ENCODE measurements around the gene GJD4. TPM values are rescaled to one million over a fixed set of nuclear protein-coding genes. Genes with fewer than 3 reads are reported as not detected.

The GJD4 gene
- total and polyA plus RNA-seq, 2 donors (not counting 1 experiment from before 2014, with no cell fraction given): not detected

GRCh38 chr10:35637462-35637861 is 32.3 kb downstream of the GJD4 start:
- peaks cover 12 to 17% of the 10 kb centered on the region in 2 donors for H3K4me1 ChIP-seq (ENCODE audit: control insufficient read depth in 2 of 2, insufficient read depth in 2 of 2, low read length in 2 of 2)
- no peaks in the 10 kb centered on the region for H3K79me2 ChIP-seq (ENCODE audit: control insufficient read depth, insufficient read depth, low read length)
- DNase-seq: no peak
- TF ChIP-seq EZH2 (IDR thresholded peaks at IDR 0.05; ENCODE audit: borderline replicate concordance, insufficient read depth, low read depth, low read length, poor library complexity, severe bottlenecking): no peak
- no peak for TF ChIP-seq CTCF (IDR thresholded peaks at IDR 0.05)
- H3K9me3 Mint-ChIP-seq (ENCODE audit: insufficient read depth): no peaks in the 10 kb centered on the region
- CTCF ChIA-PET: interaction anchor here (0.9 to 3.8 kb wide), 5 partner anchors 8 to 1243 kb away, joined by 3 to 20 read pairs (median 6); no protein-coding TSS in a partner anchor
- no peak overlapping the region for H3K27ac Mint-ChIP-seq
- peaks cover 36% of the 10 kb centered on the region for H3K27me3 Mint-ChIP-seq
- WGBS (ENCODE audit: insufficient coverage): 18% methylated on average over 3 of the region's 8 CpGs
- no peak overlapping the region for H3K4me3 Mint-ChIP-seq
- no peak overlapping the region for H3K4me3 ChIP-seq (ENCODE audit: control extremely low read depth in 1 of 5, extremely low read depth in 1 of 5, insufficient read depth in 1 of 5, low read depth in 2 of 5, low read length in 4 of 5)
- peaks cover 25% of the 10 kb centered on the region for H3K4me1 Mint-ChIP-seq
- H4K20me1 ChIP-seq (ENCODE audit: control insufficient read depth, insufficient read depth, low read length, poor library complexity, severe bottlenecking): no peaks in the 10 kb centered on the region
- no peaks in the 10 kb centered on the region for H3K36me3 ChIP-seq (replicated peaks in 1 of 2; ENCODE audit: control extremely low read depth in 1 of 2, control insufficient read depth in 1 of 2, extremely low read depth in 1 of 2, insufficient read depth in 2 of 2, low read length in 1 of 2)
- no peak for ATAC-seq (ENCODE audit: low read depth)
- no peak overlapping the region for H2AFZ ChIP-seq (ENCODE audit: insufficient read depth, low read depth, low read length, poor library complexity, severe bottlenecking)
- peaks cover 0 to 43% (median 24%) of the 10 kb centered on the region in 4 experiments for H3K27me3 ChIP-seq (replicated peaks in 1 of 4; ENCODE audit: control extremely low read depth in 1 of 4, control insufficient read depth in 3 of 4, insufficient read depth in 4 of 4, low read length in 3 of 4)
- H3K4me2 ChIP-seq (replicated peaks; ENCODE audit: low read depth, low read length, poor library complexity, severe bottlenecking): peak overlapping the region; percentile 23
- no peak overlapping the region for H3K9ac ChIP-seq (ENCODE audit: low read length)
- H3K27ac ChIP-seq (ENCODE audit: low read length in 2 of 2): no peak overlapping the region
- peaks cover 0 to 5% (median 0%) of the 10 kb centered on the region in 3 donors for H3K9me3 ChIP-seq (ENCODE audit: control extremely low read depth in 1 of 3, control insufficient read depth in 2 of 3, insufficient read depth in 1 of 3, low read length in 2 of 3)
- POLR2A ChIA-PET: no interaction called here
- intact Hi-C loops (cut with micrococcal nuclease): no loop called here

GRCh38 chr10:35638101-35638500 is 33.0 kb downstream of the GJD4 start:
- intact Hi-C loops (cut with micrococcal nuclease): no loop called here
- no peak overlapping the region for H3K4me2 ChIP-seq (replicated peaks; ENCODE audit: low read depth, low read length, poor library complexity, severe bottlenecking)
- no peaks in the 10 kb centered on the region for H4K20me1 ChIP-seq (ENCODE audit: control insufficient read depth, insufficient read depth, low read length, poor library complexity, severe bottlenecking)
- H3K27ac ChIP-seq (ENCODE audit: low read length in 2 of 2): no peak overlapping the region
- WGBS (ENCODE audit: insufficient coverage): no CpG with 5 or more reads among the region's 4 CpGs
- no peak overlapping the region for H3K4me3 ChIP-seq (ENCODE audit: control extremely low read depth in 1 of 5, extremely low read depth in 1 of 5, insufficient read depth in 1 of 5, low read depth in 2 of 5, low read length in 4 of 5)
- no peak for ATAC-seq (ENCODE audit: low read depth)
- H3K4me1 ChIP-seq (ENCODE audit: control insufficient read depth in 2 of 2, insufficient read depth in 2 of 2, low read length in 2 of 2): peaks cover 19 to 24% of the 10 kb centered on the region in 2 donors
- DNase-seq: no peak
- peaks cover 0 to 9% (median 0%) of the 10 kb centered on the region in 3 donors for H3K9me3 ChIP-seq (ENCODE audit: control extremely low read depth in 1 of 3, control insufficient read depth in 2 of 3, insufficient read depth in 1 of 3, low read length in 2 of 3)
- POLR2A ChIA-PET: no interaction called here
- H3K9ac ChIP-seq (ENCODE audit: low read length): no peak overlapping the region
- CTCF ChIA-PET: interaction anchor here (0.9 to 3.6 kb wide), 4 partner anchors 74 to 1243 kb away, joined by 3 to 16 read pairs (median 4); no protein-coding TSS in a partner anchor
- no peak overlapping the region for H2AFZ ChIP-seq (ENCODE audit: insufficient read depth, low read depth, low read length, poor library complexity, severe bottlenecking)
- TF ChIP-seq EZH2 (IDR thresholded peaks at IDR 0.05; ENCODE audit: borderline replicate concordance, insufficient read depth, low read depth, low read length, poor library complexity, severe bottlenecking) (no peak), CTCF (IDR thresholded peaks at IDR 0.05) (no peak)
- peaks cover 0 to 49% (median 28%) of the 10 kb centered on the region in 4 experiments for H3K27me3 ChIP-seq (replicated peaks in 1 of 4; ENCODE audit: control extremely low read depth in 1 of 4, control insufficient read depth in 3 of 4, insufficient read depth in 4 of 4, low read length in 3 of 4)
- peaks cover 29% of the 10 kb centered on the region for H3K4me1 Mint-ChIP-seq
- no peak overlapping the region for H3K27ac Mint-ChIP-seq
- no peaks in the 10 kb centered on the region for H3K9me3 Mint-ChIP-seq (ENCODE audit: insufficient read depth)
- H3K4me3 Mint-ChIP-seq: no peak overlapping the region
- H3K79me2 ChIP-seq (ENCODE audit: control insufficient read depth, insufficient read depth, low read length): no peaks in the 10 kb centered on the region
- H3K36me3 ChIP-seq (replicated peaks in 1 of 2; ENCODE audit: control extremely low read depth in 1 of 2, control insufficient read depth in 1 of 2, extremely low read depth in 1 of 2, insufficient read depth in 2 of 2, low read length in 1 of 2): no peaks in the 10 kb centered on the region
- H3K27me3 Mint-ChIP-seq: peaks cover 35% of the 10 kb centered on the region
